GM12891 (cell line): ENCODE measurements around the gene VIM.
A peak's percentile ranks its signal among the peaks of the same experiment; 100 is the strongest.
"Not testable (repeated sequence)": the region's sequence is repeated elsewhere in the genome, so short reads cannot be mapped to it uniquely, and the experiment has no call there.

Experiments
- DNase-seq: peaks from one replicate; pipeline ENCODE4 v3.0.0; 2011; ENCODE audit warnings: low spot score; ENCODE audit not compliant: insufficient read length
- FAIRE-seq: peaks from 2 replicates; lab custom pipeline; 2011; peaks lifted over from hg19 to GRCh38; lab: Jason Lieb, UNC
- PAX5 ChIP-seq: IDR thresholded peaks from 2 replicates; pipeline ENCODE4 v1.6.1; 2011; ENCODE audit warnings: low read length, moderate library complexity, mild to moderate bottlenecking; ENCODE audit not compliant: insufficient read depth, severe bottlenecking
- POLR2A ChIP-seq: IDR thresholded peaks from 2 replicates; pipeline ENCODE4 v1.6.1; 2011; ENCODE audit warnings: low read depth, low read length, control low read depth
- POLR2AphosphoS5 ChIP-seq: IDR thresholded peaks from 2 replicates; pipeline ENCODE4 v1.6.1; 2011; ENCODE audit warnings: low read depth, low read length, control low read depth
- POU2F2 ChIP-seq: IDR thresholded peaks from 2 replicates; pipeline ENCODE4 v1.6.1; 2011; ENCODE audit warnings: low read depth, mild to moderate bottlenecking, control low read depth, low read length, moderate library complexity
- SPI1 ChIP-seq: IDR thresholded peaks from 2 replicates; pipeline ENCODE4 v1.6.1; 2011; ENCODE audit warnings: low read depth, low read length, control low read depth
- TAF1 ChIP-seq: IDR thresholded peaks from 2 replicates; pipeline ENCODE4 v1.6.1; 2011; ENCODE audit warnings: low read depth, low read length, control low read depth

Gene VIM

GRCh38 chr10:17249820-17250219, 21.8 kb downstream of the VIM start:
- no peak for DNase-seq
- no peak for TF ChIP-seq TAF1
- TF ChIP-seq PAX5, result no peak
- no peak for TF ChIP-seq POU2F2
- TF ChIP-seq POLR2A, result no peak
- TF ChIP-seq SPI1, result no peak
- no peak for TF ChIP-seq POLR2AphosphoS5
- no peak for FAIRE-seq

GRCh38 chr10:17250736-17251135, 22.7 kb downstream of the VIM start:
- DNase-seq (no peak), FAIRE-seq (no peak)
- TF ChIP-seq TAF1 (no peak), POU2F2 (no peak), SPI1 (no peak), POLR2AphosphoS5 (no peak)

- DNase-seq, FAIRE-seq: not testable (repeated sequence)
Measured at GRCh38 chr10:17254543-17255050, 26.6 kb downstream of the VIM start.

GRCh38 chr10:17255512-17255911, 27.5 kb downstream of the VIM start:
- DNase-seq, result no peak
- TF ChIP-seq POLR2A, result no peak
- FAIRE-seq, result no peak

GRCh38 chr10:17256051-17256450, 28.0 kb downstream of the VIM start:
- TF ChIP-seq SPI1 (no peak), POLR2AphosphoS5 (no peak), POLR2A (no peak), POU2F2 (no peak), PAX5 (no peak), TAF1 (no peak)
- no peak for FAIRE-seq

GRCh38 chr10:17256627-17257026, 28.6 kb downstream of the VIM start:
- FAIRE-seq, result no peak

More at GRCh38 chr10:17256051-17256450, 28.0 kb downstream of the VIM start:
- no peak for DNase-seq

GRCh38 chr10:17257466-17258321, 29.7 kb downstream of the VIM start:
- DNase-seq (peak; percentile 17), FAIRE-seq (no peak)
- no peak for TF ChIP-seq PAX5
- TF ChIP-seq POU2F2, result no peak
- TF ChIP-seq SPI1, result no peak
- TF ChIP-seq TAF1, result no peak
- TF ChIP-seq POLR2AphosphoS5, result no peak
- TF ChIP-seq POLR2A, result no peak

More at GRCh38 chr10:17256627-17257026, 28.6 kb downstream of the VIM start:
- no peak for DNase-seq
- TF ChIP-seq SPI1, result no peak
- no peak for TF ChIP-seq POLR2A
- TF ChIP-seq POLR2AphosphoS5, result no peak
- TF ChIP-seq POU2F2, result no peak
- no peak for TF ChIP-seq PAX5
- no peak for TF ChIP-seq TAF1

- no peak for FAIRE-seq
- no peak for DNase-seq
- no peak for TF ChIP-seq POU2F2
- no peak for TF ChIP-seq SPI1
- no peak for TF ChIP-seq POLR2AphosphoS5
- no peak for TF ChIP-seq TAF1
- no peak for TF ChIP-seq PAX5
- no peak for TF ChIP-seq POLR2A
Measured at GRCh38 chr10:17262502-17262901, 34.5 kb downstream of the VIM start.

- DNase-seq (no peak), FAIRE-seq (no peak)
- no peak for TF ChIP-seq POLR2AphosphoS5
- TF ChIP-seq TAF1, result no peak
- TF ChIP-seq SPI1, result no peak
- no peak for TF ChIP-seq POU2F2
- TF ChIP-seq POLR2A, result no peak
- no peak for TF ChIP-seq PAX5
Measured at GRCh38 chr10:17263580-17263979, 35.5 kb downstream of the VIM start.

- FAIRE-seq, result no peak
- DNase-seq, result no peak
- TF ChIP-seq POLR2A, result no peak
- TF ChIP-seq POLR2AphosphoS5, result no peak
- TF ChIP-seq POU2F2, result no peak
- no peak for TF ChIP-seq TAF1
- no peak for TF ChIP-seq PAX5
- no peak for TF ChIP-seq SPI1
Measured at GRCh38 chr10:17265468-17265867, 37.4 kb downstream of the VIM start.

GRCh38 chr10:17266549-17266948, 38.5 kb downstream of the VIM start:
- FAIRE-seq, result not testable (repeated sequence)

More at GRCh38 chr10:17266549-17266948, 38.5 kb downstream of the VIM start:
- DNase-seq, result not testable (repeated sequence)
